Activated CD8-positive, alpha-beta memory T cell treated with anti-CD3 and anti-CD28 coated beads, Interleukin-2, amount 50 U/mL, for 24 hours (primary cell): ENCODE data around the gene FABP1.

Experiments used
- DNase-seq: peaks from one replicate; pipeline ENCODE4 v3.0.0-alpha.2; 2020; ENCODE audit errors: extremely low read depth

The FABP1 gene

GRCh38 chr2:88127888-88128653 is at the start of gene FABP1:
Gene FABP1 (minus strand): TSS chr2:88128062. CDS start chr2:88128017, 45 bp downstream.
- DNase-seq, result no peak

- no peak for DNase-seq
Measured at GRCh38 chr2:88177556-88177955, 49.7 kb upstream of the FABP1 start.

- no peak for DNase-seq
Measured at GRCh38 chr2:88176352-88176984, 48.6 kb upstream of the FABP1 start.

- DNase-seq, result no peak
Measured at GRCh38 chr2:88172882-88173281, 45.0 kb upstream of the FABP1 start.

- DNase-seq, result no peak
Measured at GRCh38 chr2:88171966-88172365, 44.1 kb upstream of the FABP1 start.

GRCh38 chr2:88170472-88170892 is 42.6 kb upstream of the FABP1 start:
- DNase-seq, result no peak

- DNase-seq, result no peak
Measured at GRCh38 chr2:88168386-88168785, 40.5 kb upstream of the FABP1 start.

GRCh38 chr2:88167740-88168139 is 39.9 kb upstream of the FABP1 start:
- no peak for DNase-seq

- no peak for DNase-seq
Measured at GRCh38 chr2:88165332-88166003, 37.6 kb upstream of the FABP1 start.

GRCh38 chr2:88161446-88162244 is 33.8 kb upstream of the FABP1 start:
- DNase-seq, result no peak

GRCh38 chr2:88160517-88160916 is 32.7 kb upstream of the FABP1 start:
- no peak for DNase-seq

- DNase-seq, result no peak
Measured at GRCh38 chr2:88159955-88160415, 32.1 kb upstream of the FABP1 start.

- no peak for DNase-seq
Measured at GRCh38 chr2:88159481-88159880, 31.6 kb upstream of the FABP1 start.

GRCh38 chr2:88148929-88149438 is 21.1 kb upstream of the FABP1 start:
- DNase-seq, result no peak

GRCh38 chr2:88147145-88147544 is 19.3 kb upstream of the FABP1 start:
- no peak for DNase-seq

- DNase-seq, result no peak
Measured at GRCh38 chr2:88146590-88146989, 18.7 kb upstream of the FABP1 start.

- no peak for DNase-seq
Measured at GRCh38 chr2:88144914-88145497, 17.1 kb upstream of the FABP1 start.

GRCh38 chr2:88144271-88144670 is 16.4 kb upstream of the FABP1 start:
- DNase-seq, result no peak

- DNase-seq, result no peak
Measured at GRCh38 chr2:88141952-88142351, 14.1 kb upstream of the FABP1 start.

GRCh38 chr2:88139804-88140203 is 11.9 kb upstream of the FABP1 start:
- no peak for DNase-seq

- DNase-seq, result no peak
Measured at GRCh38 chr2:88139203-88139702, 11.4 kb upstream of the FABP1 start.
